MCF 10A (cell line): ENCODE measurements around the gene TRIM54. TPM values are rescaled to one million over a fixed set of nuclear protein-coding genes. Genes with fewer than 3 reads are reported as not detected.

Source experiments
- BruUV-seq: library from RNA; stranded (reverse); fragments of 400-500 nt; replicated peaks from 2 replicates; lab custom pipeline; 2021; lab: Mats Ljungman, UMichigan
- CTCF ChIA-PET: fragments of 300-600 bp; sonication (Branson Sonifier 250); formaldehyde crosslinking; extraction: SDS; loops from one replicate; lab custom pipeline; 2021; ENCODE audit warnings: antibody characterized with exemption, inconsistent platforms; lab: Yijun Ruan, JAX
- POLR2A ChIA-PET: fragments of 300-600, 350-650 bp; sonication (Branson Sonifier 250); formaldehyde crosslinking; extraction: SDS; loops from one replicate; lab custom pipeline; 2020; ENCODE audit warnings: antibody characterized with exemption, inconsistent platforms; lab: Yijun Ruan, JAX
- DNase-seq: peaks from one replicate; pipeline ENCODE4 v3.0.0-alpha.2; 2018; ENCODE audit not compliant: unreplicated experiment
- H3K27ac Mint-ChIP-seq: one replicate; pipeline ENCODE4 v1.8.0; 2022; ENCODE audit warnings: mild to moderate bottlenecking, low read depth, mixed read lengths; ENCODE audit not compliant: unreplicated experiment
- H3K27me3 Mint-ChIP-seq: one replicate; pipeline ENCODE4 v1.8.0; 2022; ENCODE audit warnings: mixed read lengths; ENCODE audit not compliant: insufficient read depth, unreplicated experiment
- H3K36me3 Mint-ChIP-seq: one replicate; pipeline ENCODE4 v1.8.0; 2022; ENCODE audit warnings: mild to moderate bottlenecking, moderate library complexity, mixed read lengths; ENCODE audit not compliant: insufficient read depth, unreplicated experiment
- H3K4me1 Mint-ChIP-seq: one replicate; pipeline ENCODE4 v1.8.0; 2022; ENCODE audit warnings: mixed read lengths; ENCODE audit not compliant: insufficient read depth, unreplicated experiment
- H3K4me3 Mint-ChIP-seq: one replicate; pipeline ENCODE4 v1.8.0; 2022; ENCODE audit warnings: mild to moderate bottlenecking, moderate library complexity, mixed read lengths; ENCODE audit not compliant: unreplicated experiment
- H3K9me3 Mint-ChIP-seq: one replicate; pipeline ENCODE4 v1.8.0; 2022; ENCODE audit warnings: mixed read lengths; ENCODE audit not compliant: unreplicated experiment
- CTCF ChIP-seq: fragments of 200-600 bp; IDR thresholded peaks from one replicate; pipeline ENCODE4 v1.8.0; 2022; ENCODE audit warnings: antibody characterized with exemption, mild to moderate bottlenecking; ENCODE audit not compliant: unreplicated experiment
- intact Hi-C: fragments of 100-400 bp; cut with micrococcal nuclease; formaldehyde crosslinking; loops from 2 replicates; pipeline ENCODE4 v1.14.1; 2022
- total RNA-seq: library from RNA; stranded (reverse); gene quantifications from 2 replicates; pipeline ENCODE4 v1.2.3, GENCODE V29; 2022

TRIM54 gene
- total RNA-seq, 1 experiment from 2014 or later, result not detected

GRCh38 chr2:27306136-27306535, 23.9 kb downstream of the TRIM54 start:
- no peak for DNase-seq
- H3K36me3 Mint-ChIP-seq, result peaks cover 16% of the 10 kb centered on the region
- no peak overlapping the region for H3K4me3 Mint-ChIP-seq
- H3K9me3 Mint-ChIP-seq, result no peaks in the 10 kb centered on the region
- ChIA-PET CTCF (interaction anchor here (0.9 to 5.0 kb wide), 4 partner anchors 9 to 207 kb away, joined by 3 to 52 read pairs (median 4); no protein-coding TSS in a partner anchor), POLR2A (interaction anchor here (3.6 kb wide), 1 partner anchor 17 kb away, joined by 13 read pairs; the partner anchor contains the start of gene MPV17)
- intact Hi-C loops, result no loop called here
- H3K27ac Mint-ChIP-seq, result no peak overlapping the region
- no TSS peak for BruUV-seq
- TF ChIP-seq CTCF, result no peak
- no peaks in the 10 kb centered on the region for H3K27me3 Mint-ChIP-seq
- H3K4me1 Mint-ChIP-seq, result no peaks in the 10 kb centered on the region

- Mint-ChIP-seq H3K9me3 (no peaks in the 10 kb centered on the region), H3K36me3 (peaks cover 21% of the 10 kb centered on the region), H3K27me3 (no peaks in the 10 kb centered on the region), H3K4me3 (no peak overlapping the region), H3K4me1 (no peaks in the 10 kb centered on the region), H3K27ac (no peak overlapping the region)
- BruUV-seq, result no TSS peak
- ChIA-PET CTCF (interaction anchor here (0.9 to 1.5 kb wide), 3 partner anchors 8 to 42 kb away, joined by 3 to 6 read pairs (median 3); no protein-coding TSS in a partner anchor), POLR2A (interaction anchor here (3.6 kb wide), 1 partner anchor 16 kb away, joined by 13 read pairs; the partner anchor contains the start of gene MPV17)
- no peak for DNase-seq
- intact Hi-C loops, result no loop called here
- TF ChIP-seq CTCF, result no peak
Observed at GRCh38 chr2:27306573-27307286, 24.5 kb downstream of the TRIM54 start.

- no peak for TF ChIP-seq CTCF
- H3K9me3 Mint-ChIP-seq, result no peaks in the 10 kb centered on the region
- no peaks in the 10 kb centered on the region for H3K4me1 Mint-ChIP-seq
- ChIA-PET CTCF (no interaction called here), POLR2A (no interaction called here)
- BruUV-seq, result no TSS peak
- H3K27ac Mint-ChIP-seq, result no peak overlapping the region
- no peaks in the 10 kb centered on the region for H3K27me3 Mint-ChIP-seq
- H3K4me3 Mint-ChIP-seq, result no peak overlapping the region
- intact Hi-C loops, result no loop called here
- H3K36me3 Mint-ChIP-seq, result peaks cover 26% of the 10 kb centered on the region
- DNase-seq, result no peak
Observed at GRCh38 chr2:27307287-27307544, 25.0 kb downstream of the TRIM54 start.

- Mint-ChIP-seq H3K4me3 (no peak overlapping the region), H3K4me1 (no peaks in the 10 kb centered on the region), H3K9me3 (no peaks in the 10 kb centered on the region), H3K27me3 (no peaks in the 10 kb centered on the region), H3K27ac (no peak overlapping the region), H3K36me3 (peaks cover 27% of the 10 kb centered on the region)
- ChIA-PET CTCF (interaction anchor here (0.6 to 1.0 kb wide), 3 partner anchors 14 to 239 kb away, joined by 3 to 5 read pairs (median 4); no protein-coding TSS in a partner anchor), POLR2A (no interaction called here)
- DNase-seq, result no peak
- intact Hi-C loops, result no loop called here
- TF ChIP-seq CTCF, result no peak
- BruUV-seq, result no TSS peak
Observed at GRCh38 chr2:27307545-27308358, 25.5 kb downstream of the TRIM54 start.
